Urinary bladder (tissue), 4 donors: ENCODE results near the gene ABCC12. TPM values are rescaled to one million over a fixed set of nuclear protein-coding genes. Genes with fewer than 3 reads are reported as not detected.
"Not testable (repeated sequence)": the region's sequence is repeated elsewhere in the genome, so short reads cannot be mapped to it uniquely, and the experiment has no call there.

Source experiments
- DNase-seq: peaks from one replicate; pipeline ENCODE4 v3.0.0-alpha.2; 2015; ENCODE audit errors: extremely low spot score
- H3K27ac ChIP-seq: one replicate; pipeline ENCODE4 v1.5.1; 2013; ENCODE audit warnings: low read depth, mild to moderate bottlenecking, moderate library complexity
- H3K36me3 ChIP-seq: one replicate; pipeline ENCODE4 v1.6.1; 2013; ENCODE audit warnings: mild to moderate bottlenecking, moderate library complexity; ENCODE audit not compliant: insufficient read depth
- H3K4me1 ChIP-seq: one replicate; pipeline ENCODE4 v1.6.1; 2013; ENCODE audit warnings: mild to moderate bottlenecking, moderate library complexity; ENCODE audit not compliant: insufficient read depth
- H3K4me3 ChIP-seq: one replicate; pipeline ENCODE4 v1.5.1; 2013; ENCODE audit warnings: low read depth, low read length
- WGBS: extraction: QIAGEN DNeasy Blood & Tissue Kit; methylation state at CpG from one replicate; pipeline ENCODE4 v1.1.7; 2013; 5-methylcytosine and 5-hydroxymethylcytosine counted together
- polyA plus RNA-seq: library from polyadenylated mRNA; stranded (reverse); fragments of 200-250 nt; gene quantifications from one replicate; pipeline ENCODE4 v1.2.3, GENCODE V29; 2013
- total RNA-seq: library from RNA; depleted of rRNA; stranded (reverse); fragments of >200 nt; gene quantifications from one replicate; pipeline ENCODE4 v1.2.3, GENCODE V29; 2014
- donor health status: healthy with polysubstance abuse.
- donor health status: healthy.

The ABCC12 gene
- total RNA-seq: not detected
- not detected for polyA plus RNA-seq

GRCh38 chr16:48155926-48156789 lies at the start of gene ABCC12:
Gene ABCC12 (minus strand): TSS chr16:48155993. CDS start chr16:48146424, 9,569 bp downstream.
- peaks cover under 1% of the 10 kb centered on the region for H3K4me1 ChIP-seq
- DNase-seq: no peak
- 48% methylated on average over 24 of the region's 24 CpGs for WGBS
- no peak within 1 kb of the TSS for H3K27ac ChIP-seq
- no peaks in the 10 kb centered on the region for H3K36me3 ChIP-seq
- no peak within 1 kb of the TSS for H3K4me3 ChIP-seq

- 85% methylated on average over 6 of the region's 6 CpGs for WGBS
- Histone ChIP-seq H3K27ac (no peak overlapping the region), H3K4me3 (no peak overlapping the region), H3K36me3 (no peaks in the 10 kb centered on the region), H3K4me1 (no peaks in the 10 kb centered on the region)
- no peak for DNase-seq
Observed at GRCh38 chr16:48204825-48205151, 49.0 kb upstream of the ABCC12 start.

- 84% methylated on average over 8 of the region's 8 CpGs for WGBS
- Histone ChIP-seq H3K27ac (no peak overlapping the region), H3K4me3 (no peak overlapping the region), H3K36me3 (no peaks in the 10 kb centered on the region), H3K4me1 (no peaks in the 10 kb centered on the region)
- DNase-seq: no peak
Observed at GRCh38 chr16:48203974-48204824, 48.4 kb upstream of the ABCC12 start.

- no peaks in the 10 kb centered on the region for H3K4me1 ChIP-seq
- no peak overlapping the region for H3K27ac ChIP-seq
- no peak for DNase-seq
- H3K36me3 ChIP-seq: no peaks in the 10 kb centered on the region
- H3K4me3 ChIP-seq: no peak overlapping the region
- WGBS: 72% methylated on average over 6 of the region's 6 CpGs
Observed at GRCh38 chr16:48201515-48202201, 45.9 kb upstream of the ABCC12 start.

- H3K36me3 ChIP-seq: no peaks in the 10 kb centered on the region
- no peak overlapping the region for H3K27ac ChIP-seq
- H3K4me1 ChIP-seq: no peaks in the 10 kb centered on the region
- DNase-seq: no peak
- no peak overlapping the region for H3K4me3 ChIP-seq
- WGBS: 86% methylated on average over 3 of the region's 3 CpGs
Observed at GRCh38 chr16:48197294-48197693, 41.5 kb upstream of the ABCC12 start.

GRCh38 chr16:48194828-48195556 lies 39.2 kb upstream of the ABCC12 start:
- peak; percentile 67 for DNase-seq
- H3K4me1 ChIP-seq: no peaks in the 10 kb centered on the region
- 21% methylated on average over 5 of the region's 5 CpGs for WGBS

GRCh38 chr16:48193846-48194245 lies 38.1 kb upstream of the ABCC12 start:
- Histone ChIP-seq H3K36me3 (no peaks in the 10 kb centered on the region), H3K27ac (no peak overlapping the region), H3K4me1 (no peaks in the 10 kb centered on the region), H3K4me3 (no peak overlapping the region)
- DNase-seq: no peak
- WGBS: 90% methylated on average over 7 of the region's 7 CpGs

More at GRCh38 chr16:48194828-48195556, 39.2 kb upstream of the ABCC12 start:
- Histone ChIP-seq H3K36me3 (no peaks in the 10 kb centered on the region), H3K4me3 (no peak overlapping the region), H3K27ac (no peak overlapping the region)

- Histone ChIP-seq H3K4me3 (no peak overlapping the region), H3K36me3 (no peaks in the 10 kb centered on the region), H3K27ac (no peak overlapping the region), H3K4me1 (no peaks in the 10 kb centered on the region)
- no peak for DNase-seq
- 81% methylated on average over 6 of the region's 6 CpGs for WGBS
Observed at GRCh38 chr16:48188449-48189102, 32.8 kb upstream of the ABCC12 start.

GRCh38 chr16:48187779-48188178 lies 32.0 kb upstream of the ABCC12 start:
- Histone ChIP-seq H3K36me3 (no peaks in the 10 kb centered on the region), H3K4me3 (no peak overlapping the region), H3K27ac (no peak overlapping the region), H3K4me1 (no peaks in the 10 kb centered on the region)
- 81% methylated on average over 4 of the region's 4 CpGs for WGBS
- no peak for DNase-seq

- 81% methylated on average over 6 of the region's 6 CpGs for WGBS
- no peak for DNase-seq
- no peak overlapping the region for H3K4me3 ChIP-seq
Observed at GRCh38 chr16:48184681-48185080, 28.9 kb upstream of the ABCC12 start.

GRCh38 chr16:48182979-48183537 lies 27.3 kb upstream of the ABCC12 start:
- Histone ChIP-seq H3K4me3 (no peak overlapping the region), H3K4me1 (no peaks in the 10 kb centered on the region), H3K36me3 (no peaks in the 10 kb centered on the region), H3K27ac (no peak overlapping the region)
- WGBS: 83% methylated on average over 8 of the region's 8 CpGs
- no peak for DNase-seq

More at GRCh38 chr16:48184681-48185080, 28.9 kb upstream of the ABCC12 start:
- H3K36me3 ChIP-seq: no peaks in the 10 kb centered on the region
- no peak overlapping the region for H3K27ac ChIP-seq
- no peaks in the 10 kb centered on the region for H3K4me1 ChIP-seq

- 76% methylated on average over 14 of the region's 14 CpGs for WGBS
- not testable (repeated sequence) for DNase-seq, H3K36me3 ChIP-seq, H3K4me1 ChIP-seq, H3K4me3 ChIP-seq, H3K27ac ChIP-seq
Observed at GRCh38 chr16:48181746-48182520, 26.1 kb upstream of the ABCC12 start.
